OCI-LY1 (cell line): ENCODE data around the gene FPR3.

Source experiments
- H2AFZ ChIP-seq: fragments of 200-600 bp; sonication (generic), shearing (Covaris generic); 2 replicates; pipeline ENCODE4 v1.6.0; 2014; ENCODE audit warnings: antibody characterized with exemption, mild to moderate bottlenecking, low read length
- H3F3A ChIP-seq: fragments of 200-600 bp; sonication (generic), shearing (Covaris generic); 2 replicates; pipeline ENCODE4 v1.6.0; 2014; ENCODE audit warnings: mild to moderate bottlenecking, antibody characterized with exemption, low read length, moderate library complexity; ENCODE audit not compliant: insufficient read depth
- H3K27ac ChIP-seq: fragments of 200-600 bp; sonication (generic); 2 replicates; pipeline ENCODE4 v1.5.1; 2014; ENCODE audit warnings: low read length, mixed run types, mild to moderate bottlenecking, low read depth; ENCODE audit not compliant: poor library complexity, severe bottlenecking
- H3K27me3 ChIP-seq: fragments of 200-600 bp; sonication (generic); 2 replicates; pipeline ENCODE4 v1.6.0; 2014; ENCODE audit warnings: antibody characterized with exemption, mild to moderate bottlenecking, low read length, moderate library complexity; ENCODE audit not compliant: insufficient read depth
- H3K36me3 ChIP-seq: fragments of 200-600 bp; sonication (generic); 2 replicates; pipeline ENCODE4 v1.6.1; 2014; ENCODE audit warnings: mild to moderate bottlenecking, antibody characterized with exemption, low read length, moderate library complexity, mixed read lengths; ENCODE audit not compliant: insufficient read depth
- H3K4me1 ChIP-seq: fragments of 200-600 bp; sonication (generic); 2 replicates; pipeline ENCODE4 v1.5.1; 2014; ENCODE audit warnings: mild to moderate bottlenecking, low read length, moderate library complexity; ENCODE audit not compliant: insufficient read depth, severe bottlenecking
- H3K4me2 ChIP-seq: fragments of 200-600 bp; sonication (generic), shearing (Covaris generic); 2 replicates; pipeline ENCODE4 v1.6.1; 2014; ENCODE audit warnings: low read length
- H3K4me3 ChIP-seq: fragments of 200-600 bp; sonication (generic); 2 replicates; pipeline ENCODE4 v1.5.1; 2014; ENCODE audit warnings: low read length, low read depth, mild to moderate bottlenecking, mixed read lengths; ENCODE audit not compliant: poor library complexity, severe bottlenecking
- H3K79me2 ChIP-seq: fragments of 200-600 bp; shearing (Covaris generic); 2 replicates; pipeline ENCODE4 v1.6.1; 2016; ENCODE audit warnings: mixed run types, low read length, mixed read lengths; ENCODE audit not compliant: insufficient read depth
- H3K9ac ChIP-seq: fragments of 200-600 bp; sonication (generic), shearing (Covaris generic); 2 replicates; pipeline ENCODE4 v1.6.1; 2014; ENCODE audit warnings: mild to moderate bottlenecking, low read length, mixed read lengths
- H3K9me2 ChIP-seq: fragments of 200-600 bp; sonication (generic), shearing (Covaris generic); 2 replicates; pipeline ENCODE4 v1.6.1; 2014; ENCODE audit warnings: low read depth, mild to moderate bottlenecking, low read length, mixed read lengths
- H3K9me3 ChIP-seq: fragments of 200-600 bp; shearing (Covaris generic); 2 replicates; pipeline ENCODE4 v1.6.1; 2014; ENCODE audit warnings: low read length, mixed read lengths
- H4K20me1 ChIP-seq: fragments of 200-600 bp; sonication (generic), shearing (Covaris generic); 2 replicates; pipeline ENCODE4 v1.6.0; 2016; ENCODE audit warnings: mild to moderate bottlenecking, low read length; ENCODE audit not compliant: insufficient read depth
- CTCF ChIP-seq: fragments of 200-600 bp; sonication (generic), shearing (Covaris generic); IDR thresholded peaks from 2 replicates; pipeline ENCODE4 v1.5.1; 2017; ENCODE audit warnings: mild to moderate bottlenecking, antibody characterized with exemption, low read length, moderate library complexity, mixed read lengths
- EZH2 ChIP-seq: fragments of 200-600 bp; sonication (generic), shearing (Covaris generic); IDR thresholded peaks from 2 replicates; pipeline ENCODE4 v1.8.0; 2017; ENCODE audit warnings: borderline replicate concordance, mixed run types, mild to moderate bottlenecking, antibody characterized with exemption, low read length, moderate library complexity, mixed read lengths

The FPR3 gene

GRCh38 chr19:51800473-51801244, 5.7 kb downstream of the FPR3 start:
- H3K79me2 ChIP-seq: no peaks in the 10 kb centered on the region

GRCh38 chr19:51802775-51803174, 7.8 kb downstream of the FPR3 start:
- Histone ChIP-seq H3K9me3 (no peaks in the 10 kb centered on the region), H3K9ac (no peak overlapping the region), H3K27me3 (no peaks in the 10 kb centered on the region), H3K4me1 (no peaks in the 10 kb centered on the region), H3K79me2 (no peaks in the 10 kb centered on the region), H3K36me3 (no peaks in the 10 kb centered on the region), H3K9me2 (no peaks in the 10 kb centered on the region), H3K27ac (no peak overlapping the region), H3K4me3 (no peak overlapping the region), H3K4me2 (no peak overlapping the region), H4K20me1 (no peaks in the 10 kb centered on the region), H3F3A (no peaks in the 10 kb centered on the region), H2AFZ (no peak overlapping the region)
- TF ChIP-seq CTCF (no peak), EZH2 (no peak)

More at GRCh38 chr19:51800473-51801244, 5.7 kb downstream of the FPR3 start:
- Histone ChIP-seq H3K4me2 (no peak overlapping the region), H3K9me3 (no peaks in the 10 kb centered on the region), H4K20me1 (no peaks in the 10 kb centered on the region), H3K4me3 (no peak overlapping the region), H3F3A (no peaks in the 10 kb centered on the region), H2AFZ (no peak overlapping the region), H3K4me1 (no peaks in the 10 kb centered on the region), H3K27ac (no peak overlapping the region), H3K27me3 (no peaks in the 10 kb centered on the region), H3K36me3 (no peaks in the 10 kb centered on the region), H3K9ac (no peak overlapping the region), H3K9me2 (no peaks in the 10 kb centered on the region)
- TF ChIP-seq EZH2: no peak
- TF ChIP-seq CTCF: no peak

GRCh38 chr19:51803519-51803918, 8.6 kb downstream of the FPR3 start:
- Histone ChIP-seq H3K4me3 (no peak overlapping the region), H3F3A (no peaks in the 10 kb centered on the region), H4K20me1 (no peaks in the 10 kb centered on the region), H3K36me3 (no peaks in the 10 kb centered on the region), H3K4me2 (no peak overlapping the region), H3K9ac (no peak overlapping the region), H3K27ac (no peak overlapping the region), H3K9me2 (no peaks in the 10 kb centered on the region), H2AFZ (no peak overlapping the region), H3K9me3 (no peaks in the 10 kb centered on the region), H3K79me2 (no peaks in the 10 kb centered on the region), H3K4me1 (no peaks in the 10 kb centered on the region), H3K27me3 (no peaks in the 10 kb centered on the region)
- TF ChIP-seq CTCF (no peak), EZH2 (no peak)
